ENCODE results near the gene POLRMT.
"Not testable (repeated sequence)": the region's sequence is repeated elsewhere in the genome, so short reads cannot be mapped to it uniquely, and the experiment has no call there.

The POLRMT gene

GRCh38 chr19:633068-633785 lies at the start of gene POLRMT:
Gene POLRMT (minus strand): TSS chr19:633537. CDS start chr19:633512, 25 bp downstream.
- peak; percentile 93 to 95 (median 94) for DNase-seq (ENCODE audit: low read depth in 3 of 3)

GRCh38 chr19:682678-683320 lies 49.5 kb upstream of the POLRMT start:
- no peak for DNase-seq (ENCODE audit: low read depth in 3 of 3)

- peak in 1 of 3 experiments; percentile 91 for DNase-seq (ENCODE audit: low read depth in 3 of 3)
Observed at GRCh38 chr19:681029-682019, 48.0 kb upstream of the POLRMT start.

GRCh38 chr19:680287-681028 lies 47.1 kb upstream of the POLRMT start:
- peak; percentile 99 to 100 (median 99) for DNase-seq (ENCODE audit: low read depth in 3 of 3)

GRCh38 chr19:679418-680286 lies 46.3 kb upstream of the POLRMT start:
- DNase-seq (ENCODE audit: low read depth in 3 of 3) = no peak

- no peak for DNase-seq (ENCODE audit: low read depth in 3 of 3)
Observed at GRCh38 chr19:678791-679388, 45.6 kb upstream of the POLRMT start.

- DNase-seq (ENCODE audit: low read depth in 3 of 3) = no peak
Observed at GRCh38 chr19:677601-678436, 44.5 kb upstream of the POLRMT start.

- DNase-seq (ENCODE audit: low read depth in 3 of 3) = no peak
Observed at GRCh38 chr19:677201-677600, 43.9 kb upstream of the POLRMT start.

- no peak for DNase-seq (ENCODE audit: low read depth in 3 of 3)
Observed at GRCh38 chr19:676339-677105, 43.2 kb upstream of the POLRMT start, which contains the start of gene FSTL3. Gene FSTL3 (plus strand): TSS chr19:676392. CDS start chr19:676424, 32 bp downstream.

- DNase-seq (ENCODE audit: low read depth in 3 of 3) = no peak
Observed at GRCh38 chr19:676007-676338, 42.6 kb upstream of the POLRMT start.

- no peak for DNase-seq (ENCODE audit: low read depth in 3 of 3)
Observed at GRCh38 chr19:674282-675151, 41.2 kb upstream of the POLRMT start.

- DNase-seq (ENCODE audit: low read depth in 3 of 3) = no peak
Observed at GRCh38 chr19:670609-671075, 37.3 kb upstream of the POLRMT start.

- not testable (repeated sequence) for DNase-seq (ENCODE audit: low read depth in 3 of 3)
Observed at GRCh38 chr19:668675-669434, 35.5 kb upstream of the POLRMT start.

- DNase-seq (ENCODE audit: low read depth in 3 of 3) = not testable (repeated sequence)
Observed at GRCh38 chr19:666985-667573, 33.7 kb upstream of the POLRMT start.

GRCh38 chr19:664913-665443 lies 31.6 kb upstream of the POLRMT start:
- peak; percentile 64 to 82 (median 67) for DNase-seq (ENCODE audit: low read depth in 3 of 3)

GRCh38 chr19:663682-664117 lies 30.4 kb upstream of the POLRMT start:
- DNase-seq (ENCODE audit: low read depth in 3 of 3) = no peak

Data from stimulated activated CD4-positive, alpha-beta T cell treated with anti-CD3 and anti-CD28 coated beads, TNF-alpha, amount 100 ng/mL, for 24 hours (primary cell).